HCT116 (cell line): Measurements from ENCODE around the gene ST7. TPM values are rescaled to one million over a fixed set of nuclear protein-coding genes. Genes with fewer than 3 reads are reported as not detected.

ENCODE experiments used
- ATAC-seq: fragments of 200-7000 bp; cut with Tn5 transposase; 2 replicates; pipeline ENCODE4 v1.9.1; 2020; ENCODE audit warnings: mild to moderate bottlenecking, moderate library complexity
- BruUV-seq: library from RNA; stranded (reverse); fragments of 400-500 nt; replicated peaks from 2 replicates; lab custom pipeline; 2021; lab: Mats Ljungman, UMichigan
- CTCF ChIA-PET: fragments of 300-600 bp; sonication (Branson Sonifier 250); formaldehyde crosslinking; loops from one replicate; lab custom pipeline; 2021; ENCODE audit warnings: antibody characterized with exemption; lab: Charles Lee
- POLR2A ChIA-PET: fragments of 300-600, 350-600 bp; sonication (Branson Sonifier 250); formaldehyde crosslinking; loops from one replicate; lab custom pipeline; 2021; ENCODE audit warnings: antibody characterized with exemption; lab: Charles Lee
- RAD21 ChIA-PET, 2 experiments: fragments of 300-600 bp; sonication (Branson Sonifier 250); formaldehyde crosslinking; loops; one replicate each; lab custom pipeline; 2023; ENCODE audit warnings: low total read pairs in 2 of 2; ENCODE audit not compliant: uncharacterized antibody in 2 of 2, unreplicated experiment in 2 of 2, low non-redundant PET in 1 of 2; lab: Charles Lee
- DNase-seq: peaks from one replicate; pipeline ENCODE4 v3.0.0-alpha.2; 2010; ENCODE audit warnings: low read depth, low spot score
- H2AFZ ChIP-seq: fragments of 200-600 bp; shearing (Covaris generic), sonication (generic); 2 replicates; pipeline ENCODE4 v1.6.1; 2017; ENCODE audit warnings: low read depth, mixed run types, mixed read lengths, antibody characterized with exemption, low read length; ENCODE audit not compliant: poor library complexity, severe bottlenecking
- H3K27ac ChIP-seq: 2 replicates; pipeline ENCODE4 v1.5.1; 2012; ENCODE audit warnings: low read depth, low read length
- H3K27me3 ChIP-seq: fragments of 200-600 bp; sonication (generic); 2 replicates; pipeline ENCODE4 v1.6.1; 2016; ENCODE audit warnings: mixed run types, low read length, mixed read lengths; ENCODE audit not compliant: insufficient read depth
- H3K36me3 ChIP-seq, 2 experiments: fragments of 200-500 bp in 1 of 2; fragments of 200-600 bp in 1 of 2; sonication (Bioruptor generic) in 1 of 2; sonication (generic) in 1 of 2; 2 replicates each; pipeline versions ENCODE4 v1.5.1 to v1.6.1; 2014 to 2016; ENCODE audit warnings: low read length in 2 of 2, inconsistent platforms in 1 of 2, mixed read lengths in 1 of 2, mixed run types in 1 of 2; ENCODE audit not compliant: insufficient read depth in 2 of 2, control insufficient read depth in 1 of 2
- H3K4me1 ChIP-seq, 2 experiments: fragments of 200-600 bp in 1 of 2; sonication (generic) in 1 of 2; 2 replicates each; pipeline versions ENCODE4 v1.5.1 to v1.6.1; 2012 to 2017; ENCODE audit warnings: low read length in 2 of 2, inconsistent platforms in 1 of 2, mild to moderate bottlenecking in 1 of 2, mixed read lengths in 1 of 2, mixed run types in 1 of 2, moderate library complexity in 1 of 2; ENCODE audit not compliant: insufficient read depth in 2 of 2, control insufficient read depth in 1 of 2
- H3K4me2 ChIP-seq: fragments of 200-600 bp; sonication (generic); 2 replicates; pipeline ENCODE4 v1.6.1; 2017; ENCODE audit warnings: mixed run types, low read length, mixed read lengths
- H3K4me3 ChIP-seq, 2 experiments: fragments of 200-600 bp in 1 of 2; sonication (generic) in 1 of 2; replicated peaks in 1 of 2; 2 replicates each; pipeline ENCODE4 v1.5.1; 2011 to 2016; ENCODE audit warnings: low read length in 2 of 2, control low read depth in 1 of 2, low read depth in 1 of 2, mild to moderate bottlenecking in 1 of 2, mixed read lengths in 1 of 2, mixed run types in 1 of 2
- H3K79me2 ChIP-seq: fragments of 200-600 bp; sonication (generic); 2 replicates; pipeline ENCODE4 v1.6.1; 2017; ENCODE audit warnings: mild to moderate bottlenecking, mixed run types, low read length, moderate library complexity, mixed read lengths; ENCODE audit not compliant: insufficient read depth
- H3K9ac ChIP-seq: fragments of 200-600 bp; sonication (generic); 2 replicates; pipeline ENCODE4 v1.6.1; 2016; ENCODE audit warnings: low read length, mixed read lengths
- H3K9me2 ChIP-seq: fragments of 200-600 bp; sonication (generic), shearing (Covaris generic); 2 replicates; pipeline ENCODE4 v1.6.1; 2017; ENCODE audit warnings: mixed run types, mild to moderate bottlenecking, moderate library complexity; ENCODE audit not compliant: insufficient read depth
- H3K9me3 ChIP-seq, 2 experiments: fragments of 200-500 bp in 1 of 2; fragments of 200-600 bp in 1 of 2; sonication (Bioruptor generic) in 1 of 2; sonication (generic) in 1 of 2; 2 replicates each; pipeline ENCODE4 v1.6.1; 2014 to 2017; ENCODE audit warnings: low read length in 2 of 2, mixed read lengths in 2 of 2, inconsistent platforms in 1 of 2, low read depth in 1 of 2, mild to moderate bottlenecking in 1 of 2, mixed run types in 1 of 2, moderate library complexity in 1 of 2; ENCODE audit not compliant: control insufficient read depth in 1 of 2, insufficient read depth in 1 of 2
- H4K20me1 ChIP-seq: fragments of 200-600 bp; sonication (generic), shearing (Covaris generic); 2 replicates; pipeline ENCODE4 v1.6.1; 2017; ENCODE audit warnings: mixed run types, mild to moderate bottlenecking, moderate library complexity; ENCODE audit not compliant: insufficient read depth
- ATF3 ChIP-seq: IDR thresholded peaks from 2 replicates; pipeline ENCODE4 v1.6.1; 2012
- CTCF ChIP-seq, 3 experiments: fragments of 200-600 bp in 1 of 3; sonication (generic) in 1 of 3; IDR thresholded peaks in 2 of 3; conservative IDR thresholded peaks in 1 of 3; 2 replicates each; pipeline ENCODE4 v1.5.1; 2012 to 2017; ENCODE audit warnings: low read depth in 2 of 3, low read length in 2 of 3, antibody characterized with exemption in 1 of 3, borderline replicate concordance in 1 of 3, control low read depth in 1 of 3, mild to moderate bottlenecking in 1 of 3, mixed read lengths in 1 of 3, mixed run types in 1 of 3, moderate library complexity in 1 of 3; ENCODE audit not compliant: insufficient read depth in 1 of 3
- EGR1 ChIP-seq: IDR thresholded peaks from 2 replicates; pipeline ENCODE4 v1.6.1; 2012; ENCODE audit warnings: low read depth
- ELF1 ChIP-seq: IDR thresholded peaks from 2 replicates; pipeline ENCODE4 v1.6.1; 2012; ENCODE audit warnings: low read depth, borderline replicate concordance
- EZH2phosphoT487 ChIP-seq: fragments of 200-600 bp; IDR thresholded peaks from 2 replicates; pipeline ENCODE4 v1.6.1; 2018; ENCODE audit warnings: antibody characterized with exemption, borderline replicate concordance
- POLR2A ChIP-seq: IDR thresholded peaks from 2 replicates; pipeline ENCODE4 v1.7.0; 2011; ENCODE audit warnings: borderline replicate concordance; ENCODE audit not compliant: insufficient read depth, insufficient read length; ENCODE audit errors: extremely low read depth
- POLR2AphosphoS5 ChIP-seq: IDR thresholded peaks from 2 replicates; pipeline ENCODE4 v1.6.1; 2011; ENCODE audit warnings: mild to moderate bottlenecking, low read depth, low read length, moderate library complexity
- RAD21 ChIP-seq: IDR thresholded peaks from 2 replicates; pipeline ENCODE4 v1.6.1; 2012; ENCODE audit warnings: low read depth, mild to moderate bottlenecking
- SRF ChIP-seq: IDR thresholded peaks from 2 replicates; pipeline ENCODE4 v1.6.1; 2012; ENCODE audit warnings: low read depth
- YY1 ChIP-seq: IDR thresholded peaks from 2 replicates; pipeline ENCODE4 v1.6.1; 2011; ENCODE audit warnings: low read length, low read depth, moderate library complexity, mild to moderate bottlenecking; ENCODE audit not compliant: insufficient replicate concordance; ENCODE audit errors: extremely low read depth
- ZFX ChIP-seq: fragments of 450-650 bp; IDR thresholded peaks from 2 replicates; pipeline ENCODE4 v1.6.1; 2017
- intact Hi-C: fragments of 100-400 bp; cut with micrococcal nuclease; formaldehyde crosslinking; loops from 2 replicates; pipeline ENCODE4 v1.10.0; 2022
- total RNA-seq: library from RNA; stranded (reverse); gene quantifications from one replicate; pipeline ENCODE4 v1.2.1, GENCODE V29; 2021; ENCODE audit not compliant: unreplicated experiment
- TF ChIP-seq, protein P1 (sequence below): IDR thresholded peaks from 2 replicates; pipeline ENCODE4 v1.6.1; 2012; ENCODE audit warnings: low read depth

The ST7 gene
- total RNA-seq, 1 experiment from 2014 or later: 12.6 TPM

GRCh38 chr7:117172283-117172682 is 219.0 kb downstream of the ST7 start:
- BruUV-seq: no TSS peak
- H3K79me2 ChIP-seq: no peaks in the 10 kb centered on the region
- DNase-seq (no peak), ATAC-seq (no peak)
- no peaks in the 10 kb centered on the region for H3K27me3 ChIP-seq
- H3K27ac ChIP-seq: no peak overlapping the region
- no peak overlapping the region for H3K4me3 ChIP-seq
- RAD21 ChIA-PET: no interaction called here
- H3K9me3 ChIP-seq: no peaks in the 10 kb centered on the region
- no peaks in the 10 kb centered on the region for H3K9me2 ChIP-seq
- no peak overlapping the region for H3K9ac ChIP-seq
- H2AFZ ChIP-seq: no peak overlapping the region
- H3K4me2 ChIP-seq: no peak overlapping the region
- no peaks in the 10 kb centered on the region for H3K4me1 ChIP-seq
- POLR2A ChIA-PET: no interaction called here
- no peaks in the 10 kb centered on the region for H4K20me1 ChIP-seq
- intact Hi-C loops: no loop called here
- TF ChIP-seq EGR1 (no peak), RAD21 (no peak), ZFX (no peak), YY1 (no peak)
- no peaks in the 10 kb centered on the region for H3K36me3 ChIP-seq
- CTCF ChIA-PET: no interaction called here

- no TSS peak for BruUV-seq
- Histone ChIP-seq H3K36me3 (no peaks in the 10 kb centered on the region), H3K27ac (no peak overlapping the region), H3K4me3 (no peak overlapping the region), H3K4me2 (no peak overlapping the region), H3K4me1 (no peaks in the 10 kb centered on the region), H3K9ac (no peak overlapping the region), H3K9me2 (no peaks in the 10 kb centered on the region), H3K27me3 (no peaks in the 10 kb centered on the region), H4K20me1 (no peaks in the 10 kb centered on the region), H3K79me2 (no peaks in the 10 kb centered on the region), H3K9me3 (no peaks in the 10 kb centered on the region), H2AFZ (no peak overlapping the region)
- CTCF ChIA-PET: no interaction called here
- ATAC-seq (no peak), DNase-seq (no peak)
- POLR2A ChIA-PET: no interaction called here
- TF ChIP-seq ATF3 (no peak), POLR2A (no peak), SRF (no peak), EZH2phosphoT487 (no peak), RAD21 (no peak), POLR2AphosphoS5 (no peak), CTCF (IDR thresholded peaks at IDR 0.05 in 2 of 3, conservative IDR thresholded peaks at IDR 0.05 in 1 of 3; ENCODE audit: borderline replicate concordance in 1 of 3, insufficient read depth in 1 of 3, low read depth in 2 of 3, low read length in 2 of 3) (no peak), ELF1 (no peak)
- TF ChIP-seq, protein P1, sequence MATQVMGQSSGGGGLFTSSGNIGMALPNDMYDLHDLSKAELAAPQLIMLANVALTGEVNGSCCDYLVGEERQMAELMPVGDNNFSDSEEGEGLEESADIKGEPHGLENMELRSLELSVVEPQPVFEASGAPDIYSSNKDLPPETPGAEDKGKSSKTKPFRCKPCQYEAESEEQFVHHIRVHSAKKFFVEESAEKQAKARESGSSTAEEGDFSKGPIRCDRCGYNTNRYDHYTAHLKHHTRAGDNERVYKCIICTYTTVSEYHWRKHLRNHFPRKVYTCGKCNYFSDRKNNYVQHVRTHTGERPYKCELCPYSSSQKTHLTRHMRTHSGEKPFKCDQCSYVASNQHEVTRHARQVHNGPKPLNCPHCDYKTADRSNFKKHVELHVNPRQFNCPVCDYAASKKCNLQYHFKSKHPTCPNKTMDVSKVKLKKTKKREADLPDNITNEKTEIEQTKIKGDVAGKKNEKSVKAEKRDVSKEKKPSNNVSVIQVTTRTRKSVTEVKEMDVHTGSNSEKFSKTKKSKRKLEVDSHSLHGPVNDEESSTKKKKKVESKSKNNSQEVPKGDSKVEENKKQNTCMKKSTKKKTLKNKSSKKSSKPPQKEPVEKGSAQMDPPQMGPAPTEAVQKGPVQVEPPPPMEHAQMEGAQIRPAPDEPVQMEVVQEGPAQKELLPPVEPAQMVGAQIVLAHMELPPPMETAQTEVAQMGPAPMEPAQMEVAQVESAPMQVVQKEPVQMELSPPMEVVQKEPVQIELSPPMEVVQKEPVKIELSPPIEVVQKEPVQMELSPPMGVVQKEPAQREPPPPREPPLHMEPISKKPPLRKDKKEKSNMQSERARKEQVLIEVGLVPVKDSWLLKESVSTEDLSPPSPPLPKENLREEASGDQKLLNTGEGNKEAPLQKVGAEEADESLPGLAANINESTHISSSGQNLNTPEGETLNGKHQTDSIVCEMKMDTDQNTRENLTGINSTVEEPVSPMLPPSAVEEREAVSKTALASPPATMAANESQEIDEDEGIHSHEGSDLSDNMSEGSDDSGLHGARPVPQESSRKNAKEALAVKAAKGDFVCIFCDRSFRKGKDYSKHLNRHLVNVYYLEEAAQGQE: no peak
- intact Hi-C loops: no loop called here
- RAD21 ChIA-PET: no interaction called here
These were observed 219.9 kb downstream of the ST7 start for GRCh38 chr7:117173035-117173770.
